HL-60 (cell line): ENCODE data around the gene LDAH.
A peak's percentile ranks its signal among the peaks of the same experiment; 100 is the strongest.

ENCODE experiments used
- DNase-seq, 2 experiments: peaks; one replicate each; pipeline ENCODE4 v3.0.0-alpha.2; 2010 to 2020; ENCODE audit warnings: low read depth in 1 of 2, low spot score in 1 of 2
- H3K27ac ChIP-seq: fragments of 250-450 bp; sonication (Bioruptor Pico); replicated peaks from 2 replicates; pipeline ENCODE4 v1.5.1; 2020; ENCODE audit warnings: mild to moderate bottlenecking, moderate library complexity
- H3K27me3 ChIP-seq: fragments of 250-450 bp; sonication (Bioruptor Pico); 2 replicates; pipeline ENCODE4 v1.5.1; 2021; ENCODE audit warnings: mild to moderate bottlenecking, moderate library complexity; ENCODE audit not compliant: insufficient read depth, poor library complexity, severe bottlenecking
- H3K4me3 ChIP-seq: replicated peaks from 2 replicates; pipeline ENCODE4 v1.5.1; 2011; ENCODE audit warnings: mild to moderate bottlenecking, control low read depth, low read length; ENCODE audit not compliant: insufficient read depth
- GABPA ChIP-seq: IDR thresholded peaks from 2 replicates; pipeline ENCODE4 v1.6.1; 2012; ENCODE audit warnings: low read depth
- POLR2AphosphoS5 ChIP-seq: IDR thresholded peaks from 2 replicates; pipeline ENCODE4 v1.6.1; 2012; ENCODE audit warnings: low read depth
- SPI1 ChIP-seq: IDR thresholded peaks from 2 replicates; pipeline ENCODE4 v1.6.1; 2012; ENCODE audit warnings: low read depth, mild to moderate bottlenecking, borderline replicate concordance
- TF ChIP-seq, protein P1 (sequence below): IDR thresholded peaks from one replicate; pipeline ENCODE4 v1.5.1; 2011; ENCODE audit warnings: low read length, control low read depth, inconsistent platforms; ENCODE audit not compliant: insufficient read depth
- TF ChIP-seq, protein P2 (sequence below): IDR thresholded peaks from 2 replicates; pipeline ENCODE4 v1.6.1; 2012; ENCODE audit warnings: low read depth; ENCODE audit not compliant: insufficient replicate concordance

Gene LDAH

DNA sequence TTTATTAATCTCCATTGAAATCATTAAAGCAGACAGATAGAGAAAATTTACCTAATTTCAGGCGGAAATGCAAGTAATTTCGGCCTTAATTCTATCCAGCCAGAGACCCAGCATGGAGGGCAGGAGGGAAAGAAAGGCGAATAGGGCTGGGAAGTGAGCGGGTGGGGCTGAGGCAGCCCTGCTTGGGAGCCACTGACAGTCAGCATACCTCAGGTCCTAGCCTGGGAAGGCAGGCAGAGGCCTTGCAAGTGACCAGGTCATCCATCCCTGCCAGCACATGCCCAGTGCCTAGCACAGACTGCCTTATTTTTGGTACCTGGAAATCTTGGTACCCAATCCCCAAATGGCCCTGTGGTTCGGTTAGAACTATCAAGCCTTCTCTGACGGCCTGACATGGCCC, 154.4 kb downstream of the LDAH start:
- Histone ChIP-seq H3K27ac (no peak overlapping the region), H3K4me3 (no peak overlapping the region), H3K27me3 (peaks cover 47% of the 10 kb centered on the region)
- no peak for DNase-seq
- TF ChIP-seq GABPA (no peak), POLR2AphosphoS5 (no peak), SPI1 (no peak)
- TF ChIP-seq, protein P1, sequence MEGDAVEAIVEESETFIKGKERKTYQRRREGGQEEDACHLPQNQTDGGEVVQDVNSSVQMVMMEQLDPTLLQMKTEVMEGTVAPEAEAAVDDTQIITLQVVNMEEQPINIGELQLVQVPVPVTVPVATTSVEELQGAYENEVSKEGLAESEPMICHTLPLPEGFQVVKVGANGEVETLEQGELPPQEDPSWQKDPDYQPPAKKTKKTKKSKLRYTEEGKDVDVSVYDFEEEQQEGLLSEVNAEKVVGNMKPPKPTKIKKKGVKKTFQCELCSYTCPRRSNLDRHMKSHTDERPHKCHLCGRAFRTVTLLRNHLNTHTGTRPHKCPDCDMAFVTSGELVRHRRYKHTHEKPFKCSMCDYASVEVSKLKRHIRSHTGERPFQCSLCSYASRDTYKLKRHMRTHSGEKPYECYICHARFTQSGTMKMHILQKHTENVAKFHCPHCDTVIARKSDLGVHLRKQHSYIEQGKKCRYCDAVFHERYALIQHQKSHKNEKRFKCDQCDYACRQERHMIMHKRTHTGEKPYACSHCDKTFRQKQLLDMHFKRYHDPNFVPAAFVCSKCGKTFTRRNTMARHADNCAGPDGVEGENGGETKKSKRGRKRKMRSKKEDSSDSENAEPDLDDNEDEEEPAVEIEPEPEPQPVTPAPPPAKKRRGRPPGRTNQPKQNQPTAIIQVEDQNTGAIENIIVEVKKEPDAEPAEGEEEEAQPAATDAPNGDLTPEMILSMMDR = no peak
- TF ChIP-seq, protein P2, sequence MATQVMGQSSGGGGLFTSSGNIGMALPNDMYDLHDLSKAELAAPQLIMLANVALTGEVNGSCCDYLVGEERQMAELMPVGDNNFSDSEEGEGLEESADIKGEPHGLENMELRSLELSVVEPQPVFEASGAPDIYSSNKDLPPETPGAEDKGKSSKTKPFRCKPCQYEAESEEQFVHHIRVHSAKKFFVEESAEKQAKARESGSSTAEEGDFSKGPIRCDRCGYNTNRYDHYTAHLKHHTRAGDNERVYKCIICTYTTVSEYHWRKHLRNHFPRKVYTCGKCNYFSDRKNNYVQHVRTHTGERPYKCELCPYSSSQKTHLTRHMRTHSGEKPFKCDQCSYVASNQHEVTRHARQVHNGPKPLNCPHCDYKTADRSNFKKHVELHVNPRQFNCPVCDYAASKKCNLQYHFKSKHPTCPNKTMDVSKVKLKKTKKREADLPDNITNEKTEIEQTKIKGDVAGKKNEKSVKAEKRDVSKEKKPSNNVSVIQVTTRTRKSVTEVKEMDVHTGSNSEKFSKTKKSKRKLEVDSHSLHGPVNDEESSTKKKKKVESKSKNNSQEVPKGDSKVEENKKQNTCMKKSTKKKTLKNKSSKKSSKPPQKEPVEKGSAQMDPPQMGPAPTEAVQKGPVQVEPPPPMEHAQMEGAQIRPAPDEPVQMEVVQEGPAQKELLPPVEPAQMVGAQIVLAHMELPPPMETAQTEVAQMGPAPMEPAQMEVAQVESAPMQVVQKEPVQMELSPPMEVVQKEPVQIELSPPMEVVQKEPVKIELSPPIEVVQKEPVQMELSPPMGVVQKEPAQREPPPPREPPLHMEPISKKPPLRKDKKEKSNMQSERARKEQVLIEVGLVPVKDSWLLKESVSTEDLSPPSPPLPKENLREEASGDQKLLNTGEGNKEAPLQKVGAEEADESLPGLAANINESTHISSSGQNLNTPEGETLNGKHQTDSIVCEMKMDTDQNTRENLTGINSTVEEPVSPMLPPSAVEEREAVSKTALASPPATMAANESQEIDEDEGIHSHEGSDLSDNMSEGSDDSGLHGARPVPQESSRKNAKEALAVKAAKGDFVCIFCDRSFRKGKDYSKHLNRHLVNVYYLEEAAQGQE = no peak

DNA sequence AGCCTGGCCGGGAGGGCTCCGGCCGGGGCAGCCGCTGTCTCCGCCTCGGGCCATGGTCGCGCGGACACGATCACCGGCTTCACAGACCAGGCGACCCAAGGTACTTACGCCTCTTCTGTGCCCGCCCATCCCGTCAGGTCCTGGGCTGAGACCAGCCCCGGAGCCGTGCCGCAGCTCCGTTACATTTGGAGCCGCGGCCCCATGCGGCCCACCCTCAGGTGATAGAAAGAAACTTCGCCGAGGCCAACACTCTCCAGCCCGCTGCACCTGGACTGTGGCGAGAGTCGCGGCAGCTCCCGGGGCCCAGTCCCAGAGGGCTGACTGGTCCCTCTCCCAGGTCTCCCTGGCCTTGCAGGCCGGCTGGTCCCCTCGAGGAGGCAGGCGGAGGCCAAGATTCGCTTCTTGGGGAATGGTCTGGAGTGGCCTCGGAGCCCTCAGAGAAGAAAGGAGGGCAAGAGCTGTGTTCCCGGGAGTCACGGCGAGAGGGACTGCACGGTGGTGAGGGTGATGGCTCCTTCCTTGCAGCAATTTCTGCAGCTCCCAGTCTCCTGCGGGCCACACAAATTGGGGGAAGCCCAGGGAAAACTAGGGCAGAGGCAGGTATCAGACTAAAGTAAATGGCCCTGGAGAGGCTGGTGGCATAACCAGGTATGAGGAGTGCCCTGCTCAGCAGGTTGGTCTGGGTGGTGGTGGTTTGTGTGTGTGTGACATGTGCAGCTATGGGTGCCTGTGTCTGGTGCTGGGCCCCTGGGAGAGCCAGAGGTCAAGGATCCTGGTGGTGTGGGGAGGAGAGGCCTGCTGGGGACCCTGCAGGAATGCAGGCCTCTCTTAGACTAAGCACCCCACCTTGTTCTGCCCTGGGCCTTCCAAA, 155.1 kb downstream of the LDAH start:
- TF ChIP-seq, protein P2 = no peak
- no peak for TF ChIP-seq POLR2AphosphoS5
- no peak for TF ChIP-seq SPI1
- TF ChIP-seq, protein P1 = no peak
- no peak for TF ChIP-seq GABPA
- no peak overlapping the region for H3K27ac ChIP-seq
- no peak for DNase-seq
- H3K27me3 ChIP-seq = peaks cover 47% of the 10 kb centered on the region
- no peak overlapping the region for H3K4me3 ChIP-seq

DNA sequence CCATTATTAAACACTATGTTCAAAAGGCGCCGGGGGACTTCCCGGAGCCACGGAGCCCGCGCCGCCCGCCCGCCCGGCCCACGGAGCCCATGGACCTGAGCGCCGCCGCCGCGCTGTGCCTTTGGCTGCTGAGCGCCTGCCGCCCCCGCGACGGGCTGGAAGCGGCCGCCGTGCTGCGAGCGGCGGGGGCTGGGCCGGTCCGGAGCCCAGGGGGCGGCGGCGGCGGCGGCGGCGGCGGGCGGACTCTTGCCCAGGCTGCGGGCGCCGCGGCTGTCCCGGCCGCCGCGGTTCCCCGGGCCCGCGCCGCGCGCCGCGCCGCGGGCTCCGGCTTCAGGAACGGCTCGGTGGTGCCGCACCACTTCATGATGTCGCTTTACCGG, 155.8 kb downstream of the LDAH start:
- Histone ChIP-seq H3K27ac (no peak overlapping the region), H3K27me3 (peaks cover 47% of the 10 kb centered on the region), H3K4me3 (peak overlapping the region; percentile 34; the same call in 1 of the 2 replicates)
- no peak for DNase-seq
- TF ChIP-seq, protein P2 = no peak
- TF ChIP-seq GABPA (no peak), SPI1 (no peak), POLR2AphosphoS5 (no peak)
- TF ChIP-seq, protein P1 = no peak
